MCF 10A (cell line): Measurements from ENCODE around the gene SESTD1. TPM values are rescaled to one million over a fixed set of nuclear protein-coding genes. Genes with fewer than 3 reads are reported as not detected.

Experiments used
- BruUV-seq: library from RNA; stranded (reverse); fragments of 400-500 nt; replicated peaks from 2 replicates; lab custom pipeline; 2021; lab: Mats Ljungman, UMichigan
- CTCF ChIA-PET: fragments of 300-600 bp; sonication (Branson Sonifier 250); formaldehyde crosslinking; extraction: SDS; loops from one replicate; lab custom pipeline; 2021; ENCODE audit warnings: antibody characterized with exemption, inconsistent platforms; lab: Yijun Ruan, JAX
- POLR2A ChIA-PET: fragments of 300-600, 350-650 bp; sonication (Branson Sonifier 250); formaldehyde crosslinking; extraction: SDS; loops from one replicate; lab custom pipeline; 2020; ENCODE audit warnings: antibody characterized with exemption, inconsistent platforms; lab: Yijun Ruan, JAX
- DNase-seq: peaks from one replicate; pipeline ENCODE4 v3.0.0-alpha.2; 2018; ENCODE audit not compliant: unreplicated experiment
- H3K27ac Mint-ChIP-seq: one replicate; pipeline ENCODE4 v1.8.0; 2022; ENCODE audit warnings: mild to moderate bottlenecking, low read depth, mixed read lengths; ENCODE audit not compliant: unreplicated experiment
- H3K27me3 Mint-ChIP-seq: one replicate; pipeline ENCODE4 v1.8.0; 2022; ENCODE audit warnings: mixed read lengths; ENCODE audit not compliant: insufficient read depth, unreplicated experiment
- H3K36me3 Mint-ChIP-seq: one replicate; pipeline ENCODE4 v1.8.0; 2022; ENCODE audit warnings: mild to moderate bottlenecking, moderate library complexity, mixed read lengths; ENCODE audit not compliant: insufficient read depth, unreplicated experiment
- H3K4me1 Mint-ChIP-seq: one replicate; pipeline ENCODE4 v1.8.0; 2022; ENCODE audit warnings: mixed read lengths; ENCODE audit not compliant: insufficient read depth, unreplicated experiment
- H3K4me3 Mint-ChIP-seq: one replicate; pipeline ENCODE4 v1.8.0; 2022; ENCODE audit warnings: mild to moderate bottlenecking, moderate library complexity, mixed read lengths; ENCODE audit not compliant: unreplicated experiment
- H3K9me3 Mint-ChIP-seq: one replicate; pipeline ENCODE4 v1.8.0; 2022; ENCODE audit warnings: mixed read lengths; ENCODE audit not compliant: unreplicated experiment
- intact Hi-C: fragments of 100-400 bp; cut with micrococcal nuclease; formaldehyde crosslinking; loops from 2 replicates; pipeline ENCODE4 v1.14.1; 2022
- total RNA-seq: library from RNA; stranded (reverse); gene quantifications from 2 replicates; pipeline ENCODE4 v1.2.3, GENCODE V29; 2022
- TF ChIP-seq, protein P1 (sequence below): fragments of 200-600 bp; IDR thresholded peaks from one replicate; pipeline ENCODE4 v1.8.0; 2022; ENCODE audit warnings: antibody characterized with exemption, mild to moderate bottlenecking; ENCODE audit not compliant: unreplicated experiment

Gene SESTD1
- total RNA-seq, 1 experiment from 2014 or later: 43.0 TPM

DNA sequence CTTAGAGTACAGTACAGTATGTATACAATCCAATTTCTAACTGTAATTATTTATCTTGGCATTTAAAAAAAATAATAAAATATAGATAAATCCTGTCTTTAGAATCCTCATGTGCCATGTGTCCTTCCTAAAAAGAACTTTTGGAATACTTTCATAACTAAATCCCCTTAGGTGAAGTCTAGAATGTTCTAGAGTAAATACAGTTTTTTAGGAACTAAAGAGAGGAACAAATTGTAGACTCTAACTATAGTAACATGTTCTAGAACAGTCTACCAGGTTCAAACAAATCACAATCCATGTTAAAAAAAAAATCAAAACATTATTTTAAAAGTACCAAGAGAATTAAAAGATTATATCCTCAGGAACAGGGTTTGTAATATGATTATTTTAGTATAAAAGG, 134.1 kb downstream of the SESTD1 start:
- Mint-ChIP-seq H3K36me3 (peaks cover 6% of the 10 kb centered on the region), H3K4me3 (no peak overlapping the region), H3K4me1 (no peaks in the 10 kb centered on the region), H3K27me3 (no peaks in the 10 kb centered on the region), H3K9me3 (no peaks in the 10 kb centered on the region), H3K27ac (no peak overlapping the region)
- ChIA-PET POLR2A (no interaction called here), CTCF (interaction anchor here (0.6 to 3.2 kb wide), 23 partner anchors 9 to 1401 kb away, joined by 3 to 52 read pairs (median 4); no protein-coding TSS in a partner anchor)
- DNase-seq: no peak
- TF ChIP-seq, protein P1, sequence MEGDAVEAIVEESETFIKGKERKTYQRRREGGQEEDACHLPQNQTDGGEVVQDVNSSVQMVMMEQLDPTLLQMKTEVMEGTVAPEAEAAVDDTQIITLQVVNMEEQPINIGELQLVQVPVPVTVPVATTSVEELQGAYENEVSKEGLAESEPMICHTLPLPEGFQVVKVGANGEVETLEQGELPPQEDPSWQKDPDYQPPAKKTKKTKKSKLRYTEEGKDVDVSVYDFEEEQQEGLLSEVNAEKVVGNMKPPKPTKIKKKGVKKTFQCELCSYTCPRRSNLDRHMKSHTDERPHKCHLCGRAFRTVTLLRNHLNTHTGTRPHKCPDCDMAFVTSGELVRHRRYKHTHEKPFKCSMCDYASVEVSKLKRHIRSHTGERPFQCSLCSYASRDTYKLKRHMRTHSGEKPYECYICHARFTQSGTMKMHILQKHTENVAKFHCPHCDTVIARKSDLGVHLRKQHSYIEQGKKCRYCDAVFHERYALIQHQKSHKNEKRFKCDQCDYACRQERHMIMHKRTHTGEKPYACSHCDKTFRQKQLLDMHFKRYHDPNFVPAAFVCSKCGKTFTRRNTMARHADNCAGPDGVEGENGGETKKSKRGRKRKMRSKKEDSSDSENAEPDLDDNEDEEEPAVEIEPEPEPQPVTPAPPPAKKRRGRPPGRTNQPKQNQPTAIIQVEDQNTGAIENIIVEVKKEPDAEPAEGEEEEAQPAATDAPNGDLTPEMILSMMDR: no peak
- BruUV-seq: no TSS peak
- intact Hi-C loops: loop anchor here (2.0 kb wide), 1 partner anchor 368 kb away; no protein-coding TSS in a partner anchor

DNA sequence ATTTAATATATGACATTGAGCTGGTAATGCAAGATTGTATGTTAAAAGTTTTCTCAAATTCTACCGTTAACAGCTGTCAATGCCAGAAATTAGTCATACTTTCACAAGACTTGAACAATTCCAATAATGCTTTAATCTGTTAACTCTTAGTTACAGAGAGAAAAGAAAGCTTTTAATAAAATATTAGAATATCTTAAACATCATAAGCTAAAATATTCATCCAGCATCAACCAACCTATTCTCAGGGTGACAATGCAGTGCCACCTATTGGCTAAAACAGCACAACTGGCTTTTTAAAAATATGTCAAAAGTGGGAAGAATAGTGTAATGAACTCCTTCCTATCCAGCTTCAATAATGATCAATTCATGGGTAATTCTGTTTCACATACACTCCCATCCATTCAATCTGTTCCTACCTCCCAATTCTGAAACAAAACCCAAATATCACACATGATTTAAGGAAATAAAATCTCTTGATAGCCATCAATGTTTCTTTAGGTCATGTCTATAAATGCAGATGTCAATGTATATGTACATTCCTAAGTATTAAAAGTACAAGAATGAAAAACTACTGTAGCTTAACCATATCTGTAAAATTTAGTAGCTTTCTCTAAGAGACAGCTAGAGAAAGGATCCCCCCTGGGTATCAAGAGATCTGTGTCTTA, 134.9 kb downstream of the SESTD1 start:
- POLR2A ChIA-PET: interaction anchor here (0.7 kb wide), 1 partner anchor 612 kb away, joined by 3 read pairs; no protein-coding TSS in a partner anchor
- H3K27ac Mint-ChIP-seq: no peak overlapping the region
- DNase-seq: peak; percentile 29
- H3K36me3 Mint-ChIP-seq: peaks cover 6% of the 10 kb centered on the region
- H3K4me1 Mint-ChIP-seq: no peaks in the 10 kb centered on the region
- intact Hi-C loops: loop anchor here (1.0 to 2.0 kb wide), 3 partner anchors 238 to 367 kb away; no protein-coding TSS in a partner anchor
- H3K27me3 Mint-ChIP-seq: no peaks in the 10 kb centered on the region
- CTCF ChIA-PET: interaction anchor here (0.6 to 3.2 kb wide), 42 partner anchors 10 to 1402 kb away, joined by 3 to 52 read pairs (median 4); no protein-coding TSS in a partner anchor
- TF ChIP-seq, protein P1: peak; percentile 43
- H3K9me3 Mint-ChIP-seq: no peaks in the 10 kb centered on the region
- BruUV-seq: no TSS peak
- H3K4me3 Mint-ChIP-seq: no peak overlapping the region

DNA sequence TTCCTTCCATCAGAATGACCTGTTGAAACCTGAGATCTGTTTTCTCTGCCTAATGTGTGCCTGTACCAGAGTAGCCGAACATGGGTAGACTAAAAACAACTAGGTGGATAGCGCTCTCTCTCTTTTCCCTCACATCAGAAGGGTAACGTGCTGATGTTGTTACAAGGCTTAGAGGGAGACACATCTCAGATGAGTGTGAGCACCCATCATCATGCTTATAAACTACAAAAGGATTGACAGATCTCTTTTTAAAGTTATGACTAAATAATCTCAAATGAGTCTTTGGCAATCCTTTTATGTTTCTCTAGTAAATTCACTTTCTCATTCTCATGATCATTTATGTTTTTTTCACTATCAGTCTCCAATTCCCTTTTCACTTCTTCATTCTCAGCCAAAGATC, 139.2 kb downstream of the SESTD1 start:
- H3K9me3 Mint-ChIP-seq: no peaks in the 10 kb centered on the region
- no peak overlapping the region for H3K4me3 Mint-ChIP-seq
- no peak for DNase-seq
- intact Hi-C loops: no loop called here
- ChIA-PET CTCF (interaction anchor here (0.6 to 0.8 kb wide), 3 partner anchors 57 to 232 kb away, joined by 3 to 4 read pairs (median 3); no protein-coding TSS in a partner anchor), POLR2A (no interaction called here)
- H3K27ac Mint-ChIP-seq: no peak overlapping the region
- no peaks in the 10 kb centered on the region for H3K27me3 Mint-ChIP-seq
- BruUV-seq: no TSS peak
- H3K4me1 Mint-ChIP-seq: no peaks in the 10 kb centered on the region
- peaks cover 21% of the 10 kb centered on the region for H3K36me3 Mint-ChIP-seq
- TF ChIP-seq, protein P1: no peak

DNA sequence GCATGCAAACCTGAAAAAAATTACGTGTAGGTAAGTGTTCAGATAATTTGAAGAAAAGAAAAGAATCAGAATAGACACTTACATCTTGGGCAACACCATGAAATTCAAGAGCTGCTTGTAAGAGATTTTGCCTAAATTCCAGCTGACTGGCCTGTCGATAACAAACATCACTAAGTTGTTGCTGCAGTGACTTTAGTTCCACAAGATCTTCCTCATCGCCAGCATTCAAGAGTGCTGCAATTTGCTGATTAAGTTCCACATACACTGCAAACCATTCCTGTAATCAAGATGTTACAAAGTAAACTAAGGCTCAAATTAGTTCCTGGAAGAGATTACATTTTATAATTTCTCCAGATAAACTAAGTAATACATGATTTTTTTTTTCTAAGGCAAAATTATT, 140.3 kb downstream of the SESTD1 start:
- BruUV-seq: no TSS peak
- CTCF ChIA-PET: interaction anchor here (0.5 to 1.1 kb wide), 3 partner anchors 12 to 363 kb away, joined by 3 to 5 read pairs (median 3); no protein-coding TSS in a partner anchor
- Mint-ChIP-seq H3K4me1 (no peaks in the 10 kb centered on the region), H3K9me3 (no peaks in the 10 kb centered on the region), H3K27ac (no peak overlapping the region), H3K27me3 (no peaks in the 10 kb centered on the region), H3K4me3 (no peak overlapping the region), H3K36me3 (peaks cover 31% of the 10 kb centered on the region)
- POLR2A ChIA-PET: interaction anchor here (0.6 kb wide), 1 partner anchor 27 kb away, joined by 3 read pairs; no protein-coding TSS in a partner anchor
- intact Hi-C loops: no loop called here
- TF ChIP-seq, protein P1: no peak
- no peak for DNase-seq
